DND-41 (cell line): ENCODE measurements around the gene SLC6A1.
A peak's percentile ranks its signal among the peaks of the same experiment; 100 is the strongest.
"Not testable (repeated sequence)": the region's sequence is repeated elsewhere in the genome, so short reads cannot be mapped to it uniquely, and the experiment has no call there.

Experiments
- ATAC-seq: fragments of 200-7000 bp; cut with Tn5 transposase; 3 replicates; pipeline ENCODE4 v1.9.1; 2021; ENCODE audit warnings: low read depth; ENCODE audit not compliant: insufficient read depth
- DNase-seq: peaks from one replicate; pipeline ENCODE4 v3.0.0-alpha.2; 2020
- H2AFZ ChIP-seq: 2 replicates; pipeline ENCODE4 v1.6.0; 2012; ENCODE audit warnings: low read depth, low read length
- H3K27ac ChIP-seq: 2 replicates; pipeline ENCODE4 v1.5.1; 2012; ENCODE audit warnings: low read length, inconsistent platforms
- H3K27me3 ChIP-seq: fragments of 200-600 bp; sonication (generic); 2 replicates; pipeline ENCODE4 v1.6.0; 2012; ENCODE audit warnings: low read length, mild to moderate bottlenecking, inconsistent platforms; ENCODE audit not compliant: insufficient read depth, poor library complexity
- H3K36me3 ChIP-seq: 2 replicates; pipeline ENCODE4 v1.5.1; 2012; ENCODE audit warnings: low read length, inconsistent platforms; ENCODE audit not compliant: insufficient read depth
- H3K4me1 ChIP-seq: 2 replicates; pipeline ENCODE4 v1.5.1; 2012; ENCODE audit warnings: mild to moderate bottlenecking, low read length; ENCODE audit not compliant: insufficient read depth
- H3K4me2 ChIP-seq: 2 replicates; pipeline ENCODE4 v1.6.0; 2012; ENCODE audit warnings: mild to moderate bottlenecking, moderate library complexity, low read length, inconsistent platforms; ENCODE audit not compliant: insufficient read depth
- H3K4me3 ChIP-seq, 2 experiments: fragments of 200-600 bp in 1 of 2; shearing (Covaris generic) in 1 of 2; 2 replicates each; pipeline ENCODE4 v1.5.1; 2012 to 2016; ENCODE audit warnings: inconsistent platforms in 2 of 2, low read length in 2 of 2, mild to moderate bottlenecking in 2 of 2, low read depth in 1 of 2, moderate library complexity in 1 of 2
- H3K79me2 ChIP-seq: 2 replicates; pipeline ENCODE4 v1.6.0; 2012; ENCODE audit warnings: low read length, inconsistent platforms; ENCODE audit not compliant: insufficient read depth
- H3K9ac ChIP-seq: 2 replicates; pipeline ENCODE4 v1.6.0; 2012; ENCODE audit warnings: low read depth, mild to moderate bottlenecking, inconsistent platforms, low read length, moderate library complexity
- H3K9me3 ChIP-seq: 2 replicates; pipeline ENCODE4 v1.5.1; 2012; ENCODE audit warnings: low read length, moderate library complexity, mild to moderate bottlenecking, inconsistent platforms; ENCODE audit not compliant: insufficient read depth, severe bottlenecking
- H4K20me1 ChIP-seq: 2 replicates; pipeline ENCODE4 v1.6.0; 2012; ENCODE audit warnings: low read length; ENCODE audit not compliant: insufficient read depth
- CTCF ChIP-seq: IDR thresholded peaks from 2 replicates; pipeline ENCODE4 v1.5.1; 2012; ENCODE audit warnings: borderline replicate concordance, low read length, moderate library complexity, mild to moderate bottlenecking; ENCODE audit not compliant: poor library complexity, severe bottlenecking; ENCODE audit errors: extremely low read depth
- EZH2 ChIP-seq: IDR thresholded peaks from 3 replicates; pipeline ENCODE4 v1.6.1; 2012; ENCODE audit warnings: borderline replicate concordance, low read depth, mild to moderate bottlenecking, moderate library complexity, low read length, inconsistent platforms; ENCODE audit not compliant: severe bottlenecking

Gene SLC6A1

GRCh38 chr3:11059799-11060115 lies 67.2 kb downstream of the SLC6A1 start:
- no peak for TF ChIP-seq CTCF
- TF ChIP-seq EZH2, result no peak

GRCh38 chr3:11060500-11061251 lies 68.1 kb downstream of the SLC6A1 start:
- Histone ChIP-seq H4K20me1 (no peaks in the 10 kb centered on the region), H3K79me2 (no peaks in the 10 kb centered on the region), H2AFZ (no peak overlapping the region), H3K4me1 (no peaks in the 10 kb centered on the region), H3K9ac (no peak overlapping the region), H3K4me3 (no peak overlapping the region), H3K27ac (no peak overlapping the region), H3K36me3 (no peaks in the 10 kb centered on the region), H3K27me3 (no peaks in the 10 kb centered on the region), H3K4me2 (no peak overlapping the region), H3K9me3 (no peaks in the 10 kb centered on the region)
- peak; percentile 35 for DNase-seq
- ATAC-seq, result peak; percentile 78
- TF ChIP-seq CTCF (peak; percentile 74), EZH2 (no peak)

More at GRCh38 chr3:11059799-11060115, 67.2 kb downstream of the SLC6A1 start:
- Histone ChIP-seq H3K9me3 (no peaks in the 10 kb centered on the region), H3K4me1 (no peaks in the 10 kb centered on the region), H3K79me2 (no peaks in the 10 kb centered on the region), H3K27me3 (no peaks in the 10 kb centered on the region), H3K4me3 (no peak overlapping the region), H4K20me1 (no peaks in the 10 kb centered on the region), H3K9ac (no peak overlapping the region), H2AFZ (no peak overlapping the region), H3K27ac (no peak overlapping the region), H3K4me2 (no peak overlapping the region), H3K36me3 (no peaks in the 10 kb centered on the region)
- DNase-seq (no peak), ATAC-seq (no peak)

DNA sequence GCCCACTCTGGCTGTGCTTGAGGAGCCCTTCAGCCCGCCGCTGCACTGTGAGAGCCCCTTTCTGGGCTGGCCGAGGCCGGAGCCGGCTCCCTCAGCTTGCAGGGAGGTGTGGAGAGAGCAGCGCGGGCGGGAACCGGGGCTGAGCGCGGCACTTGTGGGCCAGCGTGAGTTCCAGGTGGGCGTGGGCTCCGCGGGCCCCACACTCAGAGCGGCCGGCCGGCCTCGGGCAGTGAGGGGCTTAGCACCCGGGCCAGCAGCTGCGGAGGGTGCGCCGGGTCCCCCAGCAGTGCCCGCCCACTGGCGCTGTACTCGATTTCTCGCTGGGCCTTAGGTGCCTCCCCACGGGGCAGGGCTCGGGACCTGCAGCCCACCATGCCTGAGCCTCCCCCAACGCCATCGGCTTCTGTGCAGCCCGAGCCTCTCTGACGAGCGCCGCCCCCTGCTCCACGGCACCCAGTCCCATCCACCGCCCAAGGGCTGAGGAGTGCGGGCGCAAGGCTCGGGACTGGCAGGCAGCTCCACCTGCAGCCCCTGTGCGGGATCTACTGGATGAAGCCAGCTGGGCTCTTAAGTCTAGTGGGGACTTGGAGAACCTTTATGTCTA lies 68.8 kb downstream of the SLC6A1 start:
- not testable (repeated sequence) for H3K27ac ChIP-seq, ATAC-seq, H3K4me3 ChIP-seq, H3K27me3 ChIP-seq, H3K4me1 ChIP-seq, H2AFZ ChIP-seq, DNase-seq, H4K20me1 ChIP-seq, H3K9ac ChIP-seq, H3K79me2 ChIP-seq, H3K4me2 ChIP-seq, H3K9me3 ChIP-seq, H3K36me3 ChIP-seq

GRCh38 chr3:11062704-11063103 lies 70.2 kb downstream of the SLC6A1 start:
- TF ChIP-seq EZH2, result no peak
- H3K36me3 ChIP-seq, result no peaks in the 10 kb centered on the region
- no peak overlapping the region for H3K4me3 ChIP-seq
- no peak overlapping the region for H3K4me2 ChIP-seq
- H3K27ac ChIP-seq, result no peak overlapping the region
- H3K79me2 ChIP-seq, result no peaks in the 10 kb centered on the region
- no peaks in the 10 kb centered on the region for H3K9me3 ChIP-seq
- no peak overlapping the region for H2AFZ ChIP-seq
- H3K9ac ChIP-seq, result no peak overlapping the region
- H4K20me1 ChIP-seq, result no peaks in the 10 kb centered on the region
- no peak for DNase-seq
- no peak for ATAC-seq
- no peaks in the 10 kb centered on the region for H3K4me1 ChIP-seq
- no peaks in the 10 kb centered on the region for H3K27me3 ChIP-seq
